Osteoblast (primary cell): ENCODE results near the gene DYNC2LI1. TPM values are rescaled to one million over a fixed set of nuclear protein-coding genes. Genes with fewer than 3 reads are reported as not detected.

Experiments
- DNase-seq: peaks from one replicate; pipeline ENCODE4 v3.0.0; 2011; ENCODE audit warnings: low spot score, mixed read lengths; ENCODE audit not compliant: insufficient read length; ENCODE audit errors: missing footprints
- H2AFZ ChIP-seq: 2 replicates; pipeline ENCODE4 v1.6.0; 2011; ENCODE audit warnings: mild to moderate bottlenecking, low read length
- H3K27ac ChIP-seq: 2 replicates; pipeline ENCODE4 v1.5.1; 2011; ENCODE audit warnings: mild to moderate bottlenecking, low read depth, low read length, moderate library complexity
- H3K27me3 ChIP-seq: 2 replicates; pipeline ENCODE4 v1.6.0; 2012; ENCODE audit warnings: mild to moderate bottlenecking, control low read depth, inconsistent platforms, low read length, moderate library complexity; ENCODE audit not compliant: insufficient read depth
- H3K36me3 ChIP-seq: 2 replicates; pipeline ENCODE4 v1.5.1; 2011; ENCODE audit warnings: mild to moderate bottlenecking, low read length, control low read depth, moderate library complexity; ENCODE audit not compliant: insufficient read depth
- H3K4me1 ChIP-seq: 2 replicates; pipeline ENCODE4 v1.5.1; 2011; ENCODE audit warnings: mild to moderate bottlenecking, low read length, control low read depth, moderate library complexity; ENCODE audit not compliant: insufficient read depth
- H3K4me2 ChIP-seq: 2 replicates; pipeline ENCODE4 v1.6.0; 2011; ENCODE audit warnings: mild to moderate bottlenecking, low read length; ENCODE audit not compliant: insufficient read depth
- H3K4me3 ChIP-seq: fragments of 200-600 bp; sonication (generic); 3 replicates; pipeline ENCODE4 v1.5.1; 2012; ENCODE audit warnings: mild to moderate bottlenecking, low read length, inconsistent platforms; ENCODE audit not compliant: insufficient read depth
- H3K79me2 ChIP-seq: 2 replicates; pipeline ENCODE4 v1.6.0; 2012; ENCODE audit warnings: mild to moderate bottlenecking, low read length, control low read depth, inconsistent platforms; ENCODE audit not compliant: insufficient read depth
- H3K9me3 ChIP-seq: 2 replicates; pipeline ENCODE4 v1.5.1; 2011; ENCODE audit warnings: low read depth, low read length, control low read depth
- H4K20me1 ChIP-seq: 2 replicates; pipeline ENCODE4 v1.6.0; 2012; ENCODE audit warnings: mild to moderate bottlenecking, low read length, control low read depth; ENCODE audit not compliant: insufficient read depth
- total RNA-seq: library from RNA; depleted of rRNA; stranded (reverse); fragments of >200 nt; gene quantifications from 2 replicates; pipeline ENCODE4 v1.2.3, GENCODE V29; 2012
- TF ChIP-seq, protein P1 (sequence below): IDR thresholded peaks from 2 replicates; pipeline ENCODE4 v1.5.1; 2011; ENCODE audit warnings: mild to moderate bottlenecking, low read depth, low read length, moderate library complexity; ENCODE audit errors: extremely low read depth

Gene DYNC2LI1
- total RNA-seq, 1 donor: 26.8 TPM

GRCh38 chr2:43737097-43737854 lies 36.6 kb upstream of the DYNC2LI1 start:
- Histone ChIP-seq H2AFZ (peak overlapping the region; percentile 35), H3K4me2 (peak overlapping the region; percentile 63), H3K27me3 (no peaks in the 10 kb centered on the region), H3K4me1 (peaks cover 22% of the 10 kb centered on the region), H3K9me3 (no peaks in the 10 kb centered on the region), H3K36me3 (no peaks in the 10 kb centered on the region), H4K20me1 (no peaks in the 10 kb centered on the region), H3K27ac (peak overlapping the region; percentile 76), H3K4me3 (no peak overlapping the region), H3K79me2 (no peaks in the 10 kb centered on the region)
- DNase-seq: peak; percentile 38
- TF ChIP-seq, protein P1, sequence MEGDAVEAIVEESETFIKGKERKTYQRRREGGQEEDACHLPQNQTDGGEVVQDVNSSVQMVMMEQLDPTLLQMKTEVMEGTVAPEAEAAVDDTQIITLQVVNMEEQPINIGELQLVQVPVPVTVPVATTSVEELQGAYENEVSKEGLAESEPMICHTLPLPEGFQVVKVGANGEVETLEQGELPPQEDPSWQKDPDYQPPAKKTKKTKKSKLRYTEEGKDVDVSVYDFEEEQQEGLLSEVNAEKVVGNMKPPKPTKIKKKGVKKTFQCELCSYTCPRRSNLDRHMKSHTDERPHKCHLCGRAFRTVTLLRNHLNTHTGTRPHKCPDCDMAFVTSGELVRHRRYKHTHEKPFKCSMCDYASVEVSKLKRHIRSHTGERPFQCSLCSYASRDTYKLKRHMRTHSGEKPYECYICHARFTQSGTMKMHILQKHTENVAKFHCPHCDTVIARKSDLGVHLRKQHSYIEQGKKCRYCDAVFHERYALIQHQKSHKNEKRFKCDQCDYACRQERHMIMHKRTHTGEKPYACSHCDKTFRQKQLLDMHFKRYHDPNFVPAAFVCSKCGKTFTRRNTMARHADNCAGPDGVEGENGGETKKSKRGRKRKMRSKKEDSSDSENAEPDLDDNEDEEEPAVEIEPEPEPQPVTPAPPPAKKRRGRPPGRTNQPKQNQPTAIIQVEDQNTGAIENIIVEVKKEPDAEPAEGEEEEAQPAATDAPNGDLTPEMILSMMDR: no peak

- peak overlapping the region; percentile 76 for H3K27ac ChIP-seq
These were observed 36.0 kb upstream of the DYNC2LI1 start for GRCh38 chr2:43737855-43738254.

GRCh38 chr2:43738257-43738656 lies 35.6 kb upstream of the DYNC2LI1 start:
- H3K27ac ChIP-seq: peak overlapping the region; percentile 76
- TF ChIP-seq, protein P1: no peak
- H3K4me2 ChIP-seq: peak overlapping the region; percentile 63
- no peaks in the 10 kb centered on the region for H3K9me3 ChIP-seq
- H2AFZ ChIP-seq: no peak overlapping the region
- H3K4me3 ChIP-seq: no peak overlapping the region
- DNase-seq: no peak
- H3K36me3 ChIP-seq: no peaks in the 10 kb centered on the region
- no peaks in the 10 kb centered on the region for H3K79me2 ChIP-seq
- H4K20me1 ChIP-seq: no peaks in the 10 kb centered on the region
- peaks cover 22% of the 10 kb centered on the region for H3K4me1 ChIP-seq
- no peaks in the 10 kb centered on the region for H3K27me3 ChIP-seq

More at GRCh38 chr2:43737855-43738254, 36.0 kb upstream of the DYNC2LI1 start:
- no peaks in the 10 kb centered on the region for H3K79me2 ChIP-seq
- H3K27me3 ChIP-seq: no peaks in the 10 kb centered on the region
- peak overlapping the region; percentile 63 for H3K4me2 ChIP-seq
- DNase-seq: peak; percentile 25
- TF ChIP-seq, protein P1: no peak
- peak overlapping the region; percentile 35 for H2AFZ ChIP-seq
- no peaks in the 10 kb centered on the region for H3K9me3 ChIP-seq
- H3K4me3 ChIP-seq: no peak overlapping the region
- no peaks in the 10 kb centered on the region for H4K20me1 ChIP-seq
- H3K4me1 ChIP-seq: peaks cover 22% of the 10 kb centered on the region
- H3K36me3 ChIP-seq: no peaks in the 10 kb centered on the region

DNA sequence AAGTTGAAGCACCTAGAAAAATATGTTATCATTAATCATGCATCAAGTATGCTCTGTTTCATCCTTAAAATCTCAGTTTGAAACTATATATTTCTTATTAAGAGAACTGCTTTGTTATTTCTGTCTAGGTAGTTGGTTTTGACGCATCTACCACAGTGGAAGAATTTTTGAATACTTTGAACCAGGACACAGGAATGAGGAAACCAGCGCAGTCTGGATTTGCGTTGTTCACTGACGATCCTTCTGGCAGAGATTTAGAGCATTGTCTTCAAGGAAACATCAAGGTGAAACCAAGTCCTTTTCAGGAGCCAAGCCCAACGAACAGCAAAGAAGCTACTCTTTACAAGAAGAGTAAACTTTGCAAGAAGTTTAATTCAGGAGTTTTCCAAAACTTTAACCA lies 30.1 kb upstream of the DYNC2LI1 start:
- Histone ChIP-seq H3K27me3 (no peaks in the 10 kb centered on the region), H3K4me2 (no peak overlapping the region), H3K79me2 (no peaks in the 10 kb centered on the region), H3K4me3 (no peak overlapping the region), H2AFZ (no peak overlapping the region), H3K9me3 (no peaks in the 10 kb centered on the region), H4K20me1 (no peaks in the 10 kb centered on the region), H3K27ac (no peak overlapping the region), H3K4me1 (peaks cover 7% of the 10 kb centered on the region), H3K36me3 (no peaks in the 10 kb centered on the region)
- TF ChIP-seq, protein P1: no peak
- DNase-seq: no peak
